HepG2 (cell line): ENCODE data around the gene FBF1. TPM values are rescaled to one million over a fixed set of nuclear protein-coding genes. Genes with fewer than 3 reads are reported as not detected.

Experiments
- ATF7-NPFF ChIP-seq: sonication (generic); formaldehyde crosslinking; IDR thresholded peaks from 2 replicates; pipeline ENCODE4 v1.8.1; 2023; ENCODE audit warnings: mild to moderate bottlenecking, low read depth, missing genetic modification reagents, moderate library complexity
- CHD4 ChIP-seq: fragments of 200-600 bp; sonication (generic); IDR thresholded peaks from 2 replicates; pipeline ENCODE4 v1.7.0; 2017; ENCODE audit warnings: mild to moderate bottlenecking, low read length, borderline replicate concordance
- HDAC1 ChIP-seq: sonication (generic); formaldehyde crosslinking; IDR thresholded peaks from 2 replicates; pipeline ENCODE4 v1.5.1; 2020; ENCODE audit warnings: mild to moderate bottlenecking, missing genetic modification reagents
- HMG20A ChIP-seq: IDR thresholded peaks from 2 replicates; pipeline ENCODE4 v1.6.1; 2016; ENCODE audit warnings: borderline replicate concordance
- KDM3A ChIP-seq: IDR thresholded peaks from 2 replicates; pipeline ENCODE4 v1.6.1; 2018; ENCODE audit warnings: low read depth, missing compliant biosample characterization
- KMT2B ChIP-seq: IDR thresholded peaks from 2 replicates; pipeline ENCODE4 v1.6.1; 2016; ENCODE audit warnings: missing genetic modification reagents, missing compliant biosample characterization
- MED1 ChIP-seq: sonication (generic); formaldehyde crosslinking; IDR thresholded peaks from 2 replicates; pipeline ENCODE4 v1.4.0; 2020; ENCODE audit warnings: missing genetic modification reagents
- RBAK ChIP-seq: sonication (generic); formaldehyde crosslinking; IDR thresholded peaks from 2 replicates; pipeline ENCODE4 v1.5.1; 2020; ENCODE audit warnings: mild to moderate bottlenecking, missing genetic modification reagents
- SNAPC2 ChIP-seq: sonication (generic); formaldehyde crosslinking; IDR thresholded peaks from 2 replicates; pipeline ENCODE4 v1.8.1; 2022; ENCODE audit warnings: mild to moderate bottlenecking, missing genetic modification reagents
- THAP8 ChIP-seq: sonication (generic); formaldehyde crosslinking; IDR thresholded peaks from 2 replicates; pipeline ENCODE4 v1.5.1; 2020; ENCODE audit warnings: missing genetic modification reagents, mild to moderate bottlenecking, borderline replicate concordance
- U2AF2 ChIP-seq: fragments of 200-400 bp; formaldehyde crosslinking; IDR thresholded peaks from 2 replicates; pipeline ENCODE4 v1.6.1; 2017; ENCODE audit warnings: low read depth, mild to moderate bottlenecking, low read length
- ZBTB49 ChIP-seq: sonication (generic); formaldehyde crosslinking; IDR thresholded peaks from 2 replicates; pipeline ENCODE4 v1.4.0; 2020; ENCODE audit warnings: missing genetic modification reagents, borderline replicate concordance
- ZBTB7A ChIP-seq: sonication (generic); formaldehyde crosslinking; IDR thresholded peaks from 2 replicates; pipeline ENCODE4 v1.8.0; 2022; ENCODE audit warnings: mild to moderate bottlenecking, missing genetic modification reagents
- ZHX2 ChIP-seq, 2 experiments: sonication (generic) in 1 of 2; formaldehyde crosslinking in 1 of 2; IDR thresholded peaks; 2 replicates each; pipeline versions ENCODE4 v1.6.1 to v1.9.0; 2014 to 2022; ENCODE audit warnings: antibody characterized with exemption in 1 of 2, borderline replicate concordance in 1 of 2, inconsistent platforms in 1 of 2, low read depth in 1 of 2, missing genetic modification reagents in 1 of 2
- ZKSCAN8 ChIP-seq: IDR thresholded peaks from 2 replicates; pipeline ENCODE4 v1.6.1; 2016; ENCODE audit warnings: borderline replicate concordance, missing genetic modification reagents, missing compliant biosample characterization
- ZNF136 ChIP-seq: sonication (generic); formaldehyde crosslinking; IDR thresholded peaks from 2 replicates; pipeline ENCODE4 v1.8.1; 2022; ENCODE audit warnings: low read depth, mild to moderate bottlenecking, moderate library complexity, missing genetic modification reagents
- ZNF362 ChIP-seq: sonication (generic); formaldehyde crosslinking; IDR thresholded peaks from 2 replicates; pipeline ENCODE4 v1.4.0; 2020; ENCODE audit warnings: missing genetic modification reagents, mild to moderate bottlenecking, borderline replicate concordance
- ZNF549 ChIP-seq: sonication (generic); formaldehyde crosslinking; IDR thresholded peaks from 2 replicates; pipeline ENCODE4 v1.5.0; 2020; ENCODE audit warnings: missing genetic modification reagents
- ZNF580 ChIP-seq: IDR thresholded peaks from 2 replicates; pipeline ENCODE4 v1.6.1; 2016; ENCODE audit warnings: low read depth, borderline replicate concordance
- polyA plus RNA-seq, 8 experiments: library from polyadenylated mRNA; depleted of rRNA in 3 of 8; stranded (reverse) in 7 of 8; unstranded in 1 of 8; fragments of >200 nt; fragmentation: Illumina TruSeq in 4 of 8; extraction: Trizol in 4 of 8; gene quantifications; 2 replicates each; pipeline versions ENCODE4 v1.2.1 to v1.2.3, GENCODE V29; 2011 to 2016; ENCODE audit warnings: low read depth in 4 of 8, missing spikeins in 1 of 8, mixed read lengths in 1 of 8; ENCODE audit not compliant: insufficient read depth in 1 of 8
- total RNA-seq, 5 experiments: library from RNA; depleted of rRNA; stranded (reverse); fragments of >200 nt; fragmentation: Illumina TruSeq; extraction: Trizol; gene quantifications; 2 replicates each; pipeline ENCODE4 v1.2.3, GENCODE V29; 2016; ENCODE audit warnings: low read depth in 1 of 5

Gene FBF1
- total and polyA plus RNA-seq, 2 of the 13 experiments (the other 11 are each of a cell fraction or from before 2014, with no cell fraction given) = 2.4 to 8.1 TPM

GRCh38 chr17:75877752-75878173 lies 63.1 kb downstream of the FBF1 start (continued):
- TF ChIP-seq SNAPC2 (CRISPR knock-in tag) = no peak; the same call in 1 of the 2 replicates
- TF ChIP-seq ZNF580 = peak; percentile 59; the same call in 1 of the 2 replicates
- TF ChIP-seq ZNF362 (CRISPR knock-in tag) = no peak
- no peak for TF ChIP-seq ZBTB49 (CRISPR knock-in tag)
- TF ChIP-seq HDAC1 (CRISPR knock-in tag) = peak; percentile 27; the same call in 1 of the 2 replicates
- no peak for TF ChIP-seq U2AF2
- TF ChIP-seq ZBTB7A (CRISPR knock-in tag) = peak; percentile 41; the same call in 1 of the 2 replicates
- no peak for TF ChIP-seq RBAK
- TF ChIP-seq KDM3A (CRISPR knock-in tag) = no peak
- peak; percentile 87; the same call in 1 of the 2 replicates for TF ChIP-seq ZNF549
- no peak for TF ChIP-seq HMG20A (CRISPR knock-in tag)
- TF ChIP-seq CHD4 = no peak
- TF ChIP-seq THAP8 (CRISPR knock-in tag) = no peak; the same call in 1 of the 2 replicates
- TF ChIP-seq KMT2B = no peak
- TF ChIP-seq ATF7-NPFF (CRISPR knock-in tag) = no peak; the same call in none of the 2 replicates
- TF ChIP-seq ZNF136 (CRISPR knock-in tag) = no peak
- TF ChIP-seq MED1 (CRISPR knock-in tag) = no peak
- no peak for TF ChIP-seq ZKSCAN8 (CRISPR knock-in tag)
- no peak; the same call in 1 of the 2 replicates for TF ChIP-seq ZHX2 (IDR thresholded peaks at IDR 0.05; ENCODE audit: low read depth)
- peak; percentile 71; the same call in 1 of the 2 replicates for TF ChIP-seq ZHX2 (CRISPR knock-in tag; IDR thresholded peaks at IDR 0.05; ENCODE audit: borderline replicate concordance)
